ENCODE measurements around the gene NGEF. TPM values are rescaled to one million over a fixed set of nuclear protein-coding genes. Genes with fewer than 3 reads are reported as not detected.

NGEF gene
- total and polyA plus RNA-seq, 2 donors (not counting 1 experiment from before 2014, with no cell fraction given), result under 0.01 to 0.24 TPM

- H3K27me3 ChIP-seq (ENCODE audit: control insufficient read depth, insufficient read depth, low read length), result peaks cover 2% of the 10 kb centered on the region
- no peak for DNase-seq (ENCODE audit: low read depth in 2 of 2)
- H3K36me3 ChIP-seq (ENCODE audit: control insufficient read depth, insufficient read depth, low read length), result no peaks in the 10 kb centered on the region
- no peak overlapping the region for H3K4me2 ChIP-seq (ENCODE audit: extremely low read depth, insufficient read depth, low read length)
- H3K4me3 ChIP-seq (replicated peaks in 1 of 4; ENCODE audit: control extremely low read depth in 1 of 4, insufficient read depth in 1 of 4, low read depth in 3 of 4, low read length in 4 of 4), result no peak overlapping the region
- no peak overlapping the region for H3K9ac ChIP-seq (ENCODE audit: insufficient read depth, low read length)
- no peak for TF ChIP-seq CTCF (conservative IDR thresholded peaks at IDR 0.05 in 1 of 2, IDR thresholded peaks at IDR 0.05 in 1 of 2; ENCODE audit: low read depth in 1 of 2, low read length in 2 of 2)
- no peak for TF ChIP-seq EZH2 (IDR thresholded peaks at IDR 0.05; ENCODE audit: low read length, missing control alignments)
- H2AFZ ChIP-seq (ENCODE audit: low read length), result no peak overlapping the region
- H3K4me1 ChIP-seq (ENCODE audit: control insufficient read depth, extremely low read depth, insufficient read depth, low read length), result no peaks in the 10 kb centered on the region
- H3K27ac ChIP-seq (ENCODE audit: insufficient read depth, low read length), result no peak overlapping the region
- H3K9me3 ChIP-seq (ENCODE audit: control insufficient read depth, insufficient read depth, low read depth, low read length), result no peaks in the 10 kb centered on the region
- H4K20me1 ChIP-seq (ENCODE audit: control insufficient read depth, extremely low read depth, insufficient read depth, low read length), result no peaks in the 10 kb centered on the region
- no peaks in the 10 kb centered on the region for H3K79me2 ChIP-seq (ENCODE audit: control insufficient read depth, insufficient read depth, low read length)
Measured at GRCh38 chr2:232940724-232941123, 72.3 kb downstream of the NGEF start.

- peak; percentile 49 to 73 for DNase-seq (ENCODE audit: low read depth in 2 of 2)
- H3K4me3 ChIP-seq (replicated peaks in 1 of 4; ENCODE audit: control extremely low read depth in 1 of 4, insufficient read depth in 1 of 4, low read depth in 3 of 4, low read length in 4 of 4), result no peak overlapping the region
- H3K9ac ChIP-seq (ENCODE audit: insufficient read depth, low read length), result no peak overlapping the region
- H3K36me3 ChIP-seq (ENCODE audit: control insufficient read depth, insufficient read depth, low read length), result no peaks in the 10 kb centered on the region
- peaks cover 2% of the 10 kb centered on the region for H3K27me3 ChIP-seq (ENCODE audit: control insufficient read depth, insufficient read depth, low read length)
- H3K27ac ChIP-seq (ENCODE audit: insufficient read depth, low read length), result no peak overlapping the region
- no peaks in the 10 kb centered on the region for H3K4me1 ChIP-seq (ENCODE audit: control insufficient read depth, extremely low read depth, insufficient read depth, low read length)
- H4K20me1 ChIP-seq (ENCODE audit: control insufficient read depth, extremely low read depth, insufficient read depth, low read length), result no peaks in the 10 kb centered on the region
- no peak overlapping the region for H2AFZ ChIP-seq (ENCODE audit: low read length)
- no peaks in the 10 kb centered on the region for H3K79me2 ChIP-seq (ENCODE audit: control insufficient read depth, insufficient read depth, low read length)
- H3K4me2 ChIP-seq (ENCODE audit: extremely low read depth, insufficient read depth, low read length), result no peak overlapping the region
- TF ChIP-seq EZH2 (IDR thresholded peaks at IDR 0.05; ENCODE audit: low read length, missing control alignments) (no peak), CTCF (conservative IDR thresholded peaks at IDR 0.05 in 1 of 2, IDR thresholded peaks at IDR 0.05 in 1 of 2; ENCODE audit: low read depth in 1 of 2, low read length in 2 of 2) (no peak)
- no peaks in the 10 kb centered on the region for H3K9me3 ChIP-seq (ENCODE audit: control insufficient read depth, insufficient read depth, low read depth, low read length)
Measured at GRCh38 chr2:232937278-232937906, 75.7 kb downstream of the NGEF start.

GRCh38 chr2:232931636-232932035 is 81.4 kb downstream of the NGEF start:
- H4K20me1 ChIP-seq (ENCODE audit: control insufficient read depth, extremely low read depth, insufficient read depth, low read length), result no peaks in the 10 kb centered on the region
- H3K27ac ChIP-seq (ENCODE audit: insufficient read depth, low read length), result no peak overlapping the region
- H3K27me3 ChIP-seq (ENCODE audit: control insufficient read depth, insufficient read depth, low read length), result peaks cover 13% of the 10 kb centered on the region
- H3K4me1 ChIP-seq (ENCODE audit: control insufficient read depth, extremely low read depth, insufficient read depth, low read length), result no peaks in the 10 kb centered on the region
- no peak for TF ChIP-seq CTCF (conservative IDR thresholded peaks at IDR 0.05 in 1 of 2, IDR thresholded peaks at IDR 0.05 in 1 of 2; ENCODE audit: low read depth in 1 of 2, low read length in 2 of 2)
- TF ChIP-seq EZH2 (IDR thresholded peaks at IDR 0.05; ENCODE audit: low read length, missing control alignments), result no peak
- DNase-seq (ENCODE audit: low read depth in 2 of 2), result peak in 1 of 2 donors; percentile 41
- no peak overlapping the region for H3K4me3 ChIP-seq (replicated peaks in 1 of 4; ENCODE audit: control extremely low read depth in 1 of 4, insufficient read depth in 1 of 4, low read depth in 3 of 4, low read length in 4 of 4)
- no peaks in the 10 kb centered on the region for H3K79me2 ChIP-seq (ENCODE audit: control insufficient read depth, insufficient read depth, low read length)
- no peak overlapping the region for H2AFZ ChIP-seq (ENCODE audit: low read length)
- H3K36me3 ChIP-seq (ENCODE audit: control insufficient read depth, insufficient read depth, low read length), result no peaks in the 10 kb centered on the region
- H3K4me2 ChIP-seq (ENCODE audit: extremely low read depth, insufficient read depth, low read length), result no peak overlapping the region
- no peaks in the 10 kb centered on the region for H3K9me3 ChIP-seq (ENCODE audit: control insufficient read depth, insufficient read depth, low read depth, low read length)
- H3K9ac ChIP-seq (ENCODE audit: insufficient read depth, low read length), result no peak overlapping the region

All from fibroblast of lung (primary cell).